Thyroid gland (tissue), 4 donors: ENCODE measurements around the gene CCDC88A.

Experiments used
- CTCF ChIP-seq, 6 experiments: fragments of 200-600 bp in 3 of 6; fragments of 450-650 bp in 3 of 6; sonication (generic) in 3 of 6; IDR thresholded peaks; one replicate each; pipeline ENCODE4 v1.5.1; 2016 to 2019; ENCODE audit warnings: antibody characterized with exemption in 6 of 6, mild to moderate bottlenecking in 2 of 6, inconsistent platforms in 1 of 6, moderate library complexity in 1 of 6
- POLR2A ChIP-seq, 2 donors: fragments of 450-650 bp; IDR thresholded peaks; one replicate each; pipeline ENCODE4 v1.6.1; 2017; ENCODE audit warnings: antibody characterized with exemption in 2 of 2, mild to moderate bottlenecking in 2 of 2, moderate library complexity in 1 of 2

GRCh38 chr2:55239656-55240222 is 179.9 kb downstream of the CCDC88A start:
- TF ChIP-seq CTCF (IDR thresholded peaks at IDR 0.05) (no peak), POLR2A (IDR thresholded peaks at IDR 0.05) (no peak)
